NCI-H69 (cell line): ENCODE data around the gene FILIP1L.

Source experiments
- DNase-seq: peaks from one replicate; lab custom pipeline; 2025; lab: John Stamatoyannopoulos, UW

Gene FILIP1L

GRCh38 chr3:100008081-100008698 lies 106.1 kb downstream of the FILIP1L start:
- peak; percentile 76 for DNase-seq

GRCh38 chr3:100007313-100007712 lies 107.0 kb downstream of the FILIP1L start:
- DNase-seq, result no peak

GRCh38 chr3:100006570-100007271 lies 107.6 kb downstream of the FILIP1L start:
- DNase-seq, result peak; percentile 15

- DNase-seq, result no peak
Observed at GRCh38 chr3:100005665-100006393, 108.5 kb downstream of the FILIP1L start.

GRCh38 chr3:100004931-100005330 lies 109.4 kb downstream of the FILIP1L start:
- DNase-seq, result peak; percentile 37

- DNase-seq, result no peak
Observed at GRCh38 chr3:100003609-100004503, 110.4 kb downstream of the FILIP1L start.

- DNase-seq, result peak; percentile 90
Observed at GRCh38 chr3:100002599-100003350, 111.5 kb downstream of the FILIP1L start.

GRCh38 chr3:100001526-100002270 lies 112.6 kb downstream of the FILIP1L start:
- DNase-seq, result peak; percentile 94

GRCh38 chr3:100001083-100001482 lies 113.2 kb downstream of the FILIP1L start:
- DNase-seq, result no peak

- no peak for DNase-seq
Observed at GRCh38 chr3:99999536-99999935, 114.8 kb downstream of the FILIP1L start.

- DNase-seq, result no peak
Observed at GRCh38 chr3:99997293-99997692, 117.0 kb downstream of the FILIP1L start.

GRCh38 chr3:99990179-99990578 lies 124.1 kb downstream of the FILIP1L start:
- DNase-seq, result peak; percentile 39

GRCh38 chr3:99984668-99985067 lies 129.6 kb downstream of the FILIP1L start:
- DNase-seq, result no peak

GRCh38 chr3:99984139-99984538 lies 130.2 kb downstream of the FILIP1L start:
- no peak for DNase-seq

GRCh38 chr3:99982650-99983049 lies 131.7 kb downstream of the FILIP1L start:
- no peak for DNase-seq

- DNase-seq, result no peak
Observed at GRCh38 chr3:99981138-99981537, 133.2 kb downstream of the FILIP1L start.

GRCh38 chr3:99980606-99981005 lies 133.7 kb downstream of the FILIP1L start:
- DNase-seq, result no peak

- no peak for DNase-seq
Observed at GRCh38 chr3:99978221-99978620, 136.1 kb downstream of the FILIP1L start.

- no peak for DNase-seq
Observed at GRCh38 chr3:99976584-99976983, 137.7 kb downstream of the FILIP1L start.

- no peak for DNase-seq
Observed at GRCh38 chr3:99974989-99975388, 139.3 kb downstream of the FILIP1L start.
